Breast epithelium (tissue), 3 donors: Measurements from ENCODE around the gene FAM168A.

ENCODE experiments used
- CTCF ChIP-seq, 3 donors: fragments of 450-650 bp; IDR thresholded peaks; one replicate each; pipeline ENCODE4 v1.5.1; 2016 to 2017; ENCODE audit warnings: antibody characterized with exemption in 3 of 3, mild to moderate bottlenecking in 3 of 3, moderate library complexity in 3 of 3
- POLR2A ChIP-seq: fragments of 450-650 bp; IDR thresholded peaks from one replicate; pipeline ENCODE4 v1.6.1; 2016; ENCODE audit warnings: antibody characterized with exemption, mild to moderate bottlenecking, moderate library complexity
- POLR2AphosphoS5 ChIP-seq, 3 donors: sonication (generic); formaldehyde crosslinking; IDR thresholded peaks; one replicate each; pipeline ENCODE4 v1.6.1; 2017; ENCODE audit warnings: antibody characterized with exemption in 3 of 3

GRCh38 chr11:73633999-73634398, 36.1 kb upstream of the FAM168A start:
- no peak for TF ChIP-seq CTCF (IDR thresholded peaks at IDR 0.05)
- no peak for TF ChIP-seq POLR2A
- TF ChIP-seq POLR2AphosphoS5 (IDR thresholded peaks at IDR 0.05): no peak
